NCI-H226 (cell line): ENCODE measurements around the gene FAM117A.

ENCODE experiments used
- DNase-seq: peaks from one replicate; pipeline ENCODE4 v3.0.0-alpha.2; 2015

FAM117A gene

GRCh38 chr17:49763735-49764558, at the start of gene FAM117A:
TSS of gene FAM117A (minus strand) at chr17:49764131. CDS start at chr17:49764087, 44 bp downstream.
- peak; percentile 99 for DNase-seq

DNA sequence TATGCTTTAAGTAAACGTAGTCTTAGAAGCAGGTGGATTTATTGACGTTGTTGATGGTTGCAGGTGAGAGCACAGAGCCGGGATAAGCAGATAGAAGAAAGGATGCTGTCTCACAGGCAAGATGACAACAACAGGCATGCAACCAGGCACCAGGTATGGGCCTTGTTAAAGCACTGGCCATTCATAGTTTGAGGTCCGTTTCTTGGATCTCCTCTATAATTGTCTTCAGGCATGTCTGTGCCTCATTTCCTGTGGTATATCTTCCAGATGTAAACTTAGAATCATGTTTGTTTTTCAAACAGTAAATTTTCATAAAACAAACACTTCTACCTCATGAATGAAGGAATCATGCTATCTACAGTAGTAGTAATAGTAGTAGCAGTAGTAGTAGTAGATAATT, 45.1 kb upstream of the FAM117A start:
- DNase-seq: no peak

GRCh38 chr17:49798738-49799137, 34.8 kb upstream of the FAM117A start:
- no peak for DNase-seq

GRCh38 chr17:49798182-49798581, 34.3 kb upstream of the FAM117A start:
- no peak for DNase-seq

DNA sequence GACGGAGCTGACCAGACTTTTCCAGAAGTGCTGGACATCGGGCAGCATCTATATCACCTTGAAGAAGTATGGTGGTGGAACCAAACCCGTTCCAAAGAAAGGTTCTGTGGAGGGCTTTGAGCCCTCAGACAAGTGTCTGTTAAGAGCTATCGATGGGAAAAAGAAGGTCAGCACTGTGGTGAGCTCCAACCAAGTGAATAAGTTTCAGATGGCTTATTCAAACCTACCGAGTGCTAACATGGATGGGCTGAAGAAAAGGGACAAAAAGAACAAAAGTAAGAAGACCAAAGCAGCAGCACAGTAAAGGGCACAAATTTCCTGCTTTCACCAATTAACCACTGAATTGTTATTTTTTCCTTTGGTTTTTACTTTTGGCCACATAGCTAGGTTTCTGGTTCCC, 31.4 kb upstream of the FAM117A start:
- no peak for DNase-seq

- no peak for DNase-seq
These were observed 29.4 kb upstream of the FAM117A start for GRCh38 chr17:49793309-49793708.

- no peak for DNase-seq
These were observed 25.3 kb upstream of the FAM117A start for GRCh38 chr17:49789243-49789578.

GRCh38 chr17:49788478-49789242, 24.7 kb upstream of the FAM117A start, which contains the start of gene KAT7:
TSS of gene KAT7 (plus strand) at chr17:49788681. CDS start at chr17:49788835, 154 bp downstream.
- DNase-seq: peak; percentile 98

GRCh38 chr17:49787884-49788477, 24.1 kb upstream of the FAM117A start:
- no peak for DNase-seq

DNA sequence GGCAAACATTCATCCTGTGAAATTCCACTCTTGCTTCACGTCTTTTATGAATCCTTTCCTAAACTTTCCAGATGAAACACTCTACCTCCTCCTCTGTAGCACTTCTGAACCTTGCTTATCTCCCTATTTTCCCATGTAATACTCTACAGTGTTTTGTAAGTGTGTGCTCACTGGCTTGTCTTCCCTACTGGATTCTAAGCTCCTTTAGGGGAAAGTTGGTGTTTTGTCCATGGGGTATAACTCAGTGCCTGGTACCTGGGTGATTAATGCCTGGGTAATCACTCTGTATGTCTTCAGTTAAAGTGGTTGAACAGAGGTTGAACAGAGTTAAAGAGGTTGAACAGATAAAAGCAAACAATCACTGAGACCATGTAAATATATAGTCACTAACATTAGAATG, 20.7 kb upstream of the FAM117A start:
- peak; percentile 50 for DNase-seq

GRCh38 chr17:49783791-49784190, 19.9 kb upstream of the FAM117A start:
- DNase-seq: no peak

GRCh38 chr17:49783071-49783715, 19.3 kb upstream of the FAM117A start:
- no peak for DNase-seq

DNA sequence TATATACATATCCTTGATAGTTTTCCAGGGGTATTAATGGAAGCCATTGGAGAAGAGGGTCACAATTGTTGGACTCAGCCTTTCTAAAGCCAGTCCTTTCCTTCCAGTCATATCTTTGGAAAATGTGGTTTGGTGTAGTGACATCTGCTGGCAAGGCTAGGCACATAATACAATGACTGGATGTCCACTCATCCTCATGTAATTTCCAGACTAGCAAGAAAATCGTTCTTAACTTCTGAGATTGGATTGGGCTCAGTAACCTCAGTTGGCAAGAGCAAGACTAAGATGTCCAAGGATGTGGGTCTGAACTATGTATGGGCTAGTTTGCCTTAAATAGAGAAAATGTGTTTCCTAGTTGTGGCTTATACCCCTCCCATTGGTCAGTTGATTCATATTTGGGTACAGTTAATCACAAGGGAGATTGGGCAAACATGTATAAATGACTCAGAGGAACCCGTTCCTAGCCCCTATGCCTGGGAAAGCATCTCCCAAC, 15.9 kb upstream of the FAM117A start:
- peak; percentile 58 for DNase-seq

GRCh38 chr17:49779156-49779738, 15.3 kb upstream of the FAM117A start:
- DNase-seq: no peak

DNA sequence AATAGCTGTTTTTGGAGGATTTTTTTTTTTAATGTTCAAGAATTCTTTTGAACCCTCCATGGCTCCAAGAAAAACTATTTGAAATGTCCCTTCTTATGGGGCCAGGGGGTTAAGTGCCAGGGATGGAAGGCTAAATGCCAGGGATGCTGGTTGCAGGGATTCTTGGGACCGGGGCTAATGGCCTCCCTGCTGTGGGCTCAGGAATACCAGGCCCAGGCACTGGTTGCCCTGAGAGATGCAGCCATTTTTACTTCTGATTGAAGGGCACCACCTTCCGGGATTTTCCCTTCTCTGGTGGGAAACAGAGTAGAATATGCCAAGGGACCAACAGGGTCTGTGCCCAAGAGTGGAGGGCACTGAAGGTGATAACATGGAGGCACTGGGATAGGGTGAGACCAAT, 13.6 kb upstream of the FAM117A start:
- DNase-seq: no peak

DNA sequence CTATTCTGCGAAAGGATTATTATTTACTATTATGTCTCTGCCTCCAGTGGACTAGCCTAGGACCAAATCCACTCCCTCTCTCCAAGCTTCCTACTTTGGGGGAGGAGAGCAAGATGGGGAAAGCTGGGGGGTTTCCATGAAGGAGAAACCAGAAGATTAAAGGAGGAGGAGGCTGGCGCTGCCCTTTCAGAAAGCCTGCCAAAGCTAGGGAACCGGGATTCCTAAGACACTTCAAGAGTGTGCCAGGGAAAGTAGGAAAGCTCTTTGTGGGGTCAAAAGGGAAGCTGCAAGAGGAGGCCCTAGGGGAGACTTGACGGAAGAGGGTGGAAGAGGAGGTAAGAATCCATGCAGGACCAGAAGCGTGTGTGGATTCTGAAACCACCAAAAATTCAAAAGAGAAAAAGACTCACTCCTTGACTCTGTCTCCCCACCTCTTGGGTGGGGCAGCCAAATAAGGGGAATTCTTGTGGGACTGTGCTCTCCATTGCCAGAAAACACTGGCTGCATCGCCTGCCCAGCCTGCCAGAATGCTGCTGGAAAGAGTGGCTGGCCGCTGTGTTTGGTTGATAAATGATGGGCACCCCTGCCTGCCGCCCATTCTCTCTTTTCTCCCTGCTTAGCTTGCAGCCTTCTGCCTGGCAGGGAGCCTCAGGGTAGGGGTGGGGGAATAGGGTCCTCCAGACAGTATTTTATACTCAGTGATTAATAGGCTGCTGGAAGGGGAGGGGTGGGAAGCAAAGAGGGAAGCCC, 12.8 kb upstream of the FAM117A start:
- no peak for DNase-seq

DNA sequence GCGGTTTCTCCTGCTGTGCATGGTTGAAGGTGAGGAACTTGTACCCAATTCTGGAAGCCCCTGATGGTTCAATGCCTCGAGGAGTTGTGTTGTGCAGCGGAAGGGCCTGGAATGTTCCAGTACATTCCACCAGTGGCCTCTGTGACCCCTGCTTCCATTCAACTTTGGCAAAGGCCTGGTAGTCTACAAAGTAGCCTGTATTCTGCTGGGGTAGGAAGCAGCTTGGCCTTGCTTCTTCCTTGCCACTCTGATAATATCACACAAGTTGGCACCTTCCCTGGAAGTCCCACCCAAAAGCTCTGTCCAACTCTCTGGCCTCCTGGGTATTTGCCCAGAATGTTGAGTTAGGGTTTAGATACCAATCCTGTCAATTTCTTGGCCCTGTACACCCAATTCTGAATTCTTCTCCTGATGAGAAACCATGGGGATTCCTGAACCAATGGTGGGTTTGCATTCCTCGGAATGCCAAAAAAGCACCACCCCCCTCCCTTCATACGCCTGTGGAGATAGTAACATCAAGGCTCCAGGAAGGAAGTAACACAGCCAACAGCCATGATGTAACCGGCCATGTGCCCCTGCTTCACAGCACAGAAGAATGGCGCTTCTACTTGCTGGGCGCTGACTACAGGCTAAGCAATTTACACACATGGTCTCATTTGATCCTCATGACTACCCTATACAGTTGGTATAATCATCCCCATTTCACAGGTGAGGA, 11.8 kb upstream of the FAM117A start:
- DNase-seq: no peak

GRCh38 chr17:49766918-49767530, 3.1 kb upstream of the FAM117A start:
- no peak for DNase-seq

- DNase-seq: no peak
These were observed 739 bp upstream of the FAM117A start for GRCh38 chr17:49764559-49765180.
